Fibroblast of pulmonary artery (primary cell): ENCODE results near the gene NCK2.

ENCODE experiments used
- DNase-seq: peaks from one replicate; pipeline ENCODE4 v3.0.0-alpha.2; 2010; ENCODE audit warnings: low read depth
- H3K4me3 ChIP-seq: replicated peaks from 2 replicates; pipeline ENCODE4 v1.5.1; 2011; ENCODE audit warnings: low read depth, mild to moderate bottlenecking, control low read depth, low read length, moderate library complexity
- TF ChIP-seq, protein P1 (sequence below): IDR thresholded peaks from 2 replicates; pipeline ENCODE4 v1.5.1; 2011; ENCODE audit warnings: mild to moderate bottlenecking, control low read depth, low read length, inconsistent platforms; ENCODE audit errors: missing control alignments

Gene NCK2

DNA sequence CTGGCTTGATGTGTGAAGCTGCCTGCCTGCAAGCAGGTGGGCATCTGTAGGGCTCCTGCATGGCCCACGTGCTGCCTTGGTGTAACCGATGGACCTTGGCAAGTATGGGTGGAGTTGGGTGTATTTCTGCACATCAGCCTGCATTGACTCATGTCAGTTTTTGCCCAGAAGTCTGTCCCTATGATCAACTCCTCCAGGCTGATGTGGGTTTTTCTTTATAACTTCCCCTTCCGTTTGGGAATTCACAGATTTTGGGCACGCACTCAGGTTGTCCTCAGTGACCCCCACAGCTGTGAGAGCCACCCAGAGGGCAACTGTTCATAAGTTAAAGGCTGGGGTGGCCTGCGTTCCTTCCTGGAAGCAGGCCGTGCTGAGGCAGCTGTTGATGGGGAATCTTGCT is 123.3 kb downstream of the NCK2 start:
- DNase-seq: no peak
- H3K4me3 ChIP-seq: no peak overlapping the region
- TF ChIP-seq, protein P1, sequence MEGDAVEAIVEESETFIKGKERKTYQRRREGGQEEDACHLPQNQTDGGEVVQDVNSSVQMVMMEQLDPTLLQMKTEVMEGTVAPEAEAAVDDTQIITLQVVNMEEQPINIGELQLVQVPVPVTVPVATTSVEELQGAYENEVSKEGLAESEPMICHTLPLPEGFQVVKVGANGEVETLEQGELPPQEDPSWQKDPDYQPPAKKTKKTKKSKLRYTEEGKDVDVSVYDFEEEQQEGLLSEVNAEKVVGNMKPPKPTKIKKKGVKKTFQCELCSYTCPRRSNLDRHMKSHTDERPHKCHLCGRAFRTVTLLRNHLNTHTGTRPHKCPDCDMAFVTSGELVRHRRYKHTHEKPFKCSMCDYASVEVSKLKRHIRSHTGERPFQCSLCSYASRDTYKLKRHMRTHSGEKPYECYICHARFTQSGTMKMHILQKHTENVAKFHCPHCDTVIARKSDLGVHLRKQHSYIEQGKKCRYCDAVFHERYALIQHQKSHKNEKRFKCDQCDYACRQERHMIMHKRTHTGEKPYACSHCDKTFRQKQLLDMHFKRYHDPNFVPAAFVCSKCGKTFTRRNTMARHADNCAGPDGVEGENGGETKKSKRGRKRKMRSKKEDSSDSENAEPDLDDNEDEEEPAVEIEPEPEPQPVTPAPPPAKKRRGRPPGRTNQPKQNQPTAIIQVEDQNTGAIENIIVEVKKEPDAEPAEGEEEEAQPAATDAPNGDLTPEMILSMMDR: no peak

DNA sequence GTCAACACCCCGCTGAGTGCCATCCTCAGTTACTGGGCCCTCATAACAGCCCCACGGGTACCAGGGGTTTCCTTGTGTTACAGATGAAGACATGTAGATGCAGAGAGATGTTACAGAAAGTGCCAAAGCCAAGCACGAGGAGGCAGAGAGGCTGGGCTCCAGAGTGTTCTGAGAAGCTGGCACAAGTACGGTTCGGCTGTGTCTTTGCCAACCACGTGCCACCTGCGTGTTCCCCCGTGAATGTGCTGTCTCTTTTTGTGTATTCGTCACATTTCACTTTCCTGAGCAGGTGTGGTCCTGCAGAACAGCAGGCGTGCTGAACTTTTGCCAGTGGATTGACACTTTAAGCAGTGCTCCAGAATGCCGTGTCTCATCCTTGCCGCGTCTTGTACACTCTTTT is 124.6 kb downstream of the NCK2 start:
- TF ChIP-seq, protein P1: no peak
- H3K4me3 ChIP-seq: no peak overlapping the region
- no peak for DNase-seq

DNA sequence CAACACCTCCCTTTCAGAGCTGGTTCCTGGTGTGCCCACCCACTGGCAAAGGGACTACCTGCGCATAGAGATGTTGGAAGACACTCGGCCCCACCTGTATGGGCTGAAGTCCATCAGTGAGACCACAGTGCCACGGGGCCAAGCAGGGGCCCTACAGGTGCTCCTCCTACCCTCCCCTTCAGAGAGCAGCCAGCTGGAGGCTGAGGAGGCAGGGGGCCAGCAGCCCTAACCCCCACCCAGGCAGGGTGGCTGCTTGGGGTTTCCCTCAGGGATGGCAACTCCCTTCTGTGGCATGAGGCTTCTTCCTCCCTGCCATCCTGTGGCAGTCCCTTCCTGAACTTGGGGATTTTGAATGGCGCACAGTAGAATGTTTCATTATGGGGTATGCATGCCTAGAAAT is 125.3 kb downstream of the NCK2 start:
- DNase-seq: no peak
- TF ChIP-seq, protein P1: no peak
- H3K4me3 ChIP-seq: no peak overlapping the region

DNA sequence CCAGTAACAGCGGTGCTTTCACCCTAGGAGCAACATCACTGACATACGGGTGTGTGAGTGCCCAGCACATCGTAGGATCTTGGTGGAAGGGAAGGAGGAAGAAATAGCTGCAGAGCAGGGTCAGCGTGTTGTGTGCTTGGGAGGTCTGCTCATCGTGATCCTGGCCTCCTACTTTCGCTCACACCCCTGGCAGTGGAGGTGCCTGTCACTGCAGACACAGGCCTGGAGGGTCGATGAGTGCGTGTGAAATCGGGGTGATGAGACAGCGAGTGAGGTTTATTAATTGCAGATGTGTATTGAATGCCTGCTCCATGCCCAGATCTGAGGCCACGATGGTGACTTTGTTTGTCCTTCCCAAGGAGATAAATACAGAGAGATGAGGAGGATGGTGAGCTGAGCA is 126.1 kb downstream of the NCK2 start:
- TF ChIP-seq, protein P1: no peak
- no peak for DNase-seq
- H3K4me3 ChIP-seq: no peak overlapping the region

DNA sequence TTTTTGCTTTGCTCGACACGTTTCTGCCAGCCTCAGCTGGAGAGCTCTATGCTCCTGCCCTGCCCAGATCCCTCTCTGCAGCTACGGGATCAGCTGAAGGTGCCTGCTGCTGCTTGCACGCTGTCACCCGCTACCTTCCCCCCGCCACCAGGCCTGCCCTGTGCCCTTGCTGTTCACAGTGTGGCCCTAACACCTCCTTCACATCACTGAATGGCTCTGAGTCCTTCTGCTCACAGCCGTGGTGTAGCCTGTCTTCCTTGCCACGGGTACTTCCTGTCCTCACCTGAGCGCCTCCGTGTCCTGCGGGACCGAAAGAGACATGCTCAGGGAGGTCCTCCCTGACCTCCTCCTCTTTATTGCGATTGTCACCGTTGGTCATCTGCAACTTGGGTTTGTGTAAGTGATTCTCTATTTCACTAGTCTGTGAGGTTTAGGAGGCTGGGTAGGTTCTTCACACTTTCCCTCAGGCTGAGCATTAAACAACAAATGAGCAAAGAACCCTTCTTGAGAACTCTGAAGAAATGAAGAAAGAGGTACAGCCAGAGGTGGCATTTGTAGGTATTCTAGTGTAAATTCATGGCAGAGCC is 127.5 kb downstream of the NCK2 start:
- H3K4me3 ChIP-seq: no peak overlapping the region
- DNase-seq: no peak
- TF ChIP-seq, protein P1: no peak

DNA sequence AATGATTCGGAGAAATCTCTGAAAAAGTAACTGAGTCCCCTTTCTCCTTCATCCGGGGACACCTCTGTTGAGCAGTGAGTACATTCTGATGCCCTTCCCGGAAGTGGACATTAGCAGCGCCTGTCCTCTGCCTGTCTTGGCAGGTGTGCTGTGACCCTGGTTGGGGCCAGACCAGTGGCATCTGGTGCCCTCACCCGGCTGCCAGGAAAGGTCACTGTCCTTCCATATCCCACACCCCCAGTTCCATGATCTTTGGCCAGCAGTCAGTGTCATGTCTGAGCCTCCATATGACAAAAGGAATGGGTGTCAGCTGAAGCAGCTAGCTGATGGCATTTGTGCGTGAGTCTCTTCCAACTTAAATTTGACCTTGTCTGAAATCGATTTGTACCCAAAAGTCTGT is 128.1 kb downstream of the NCK2 start:
- DNase-seq: no peak
- no peak overlapping the region for H3K4me3 ChIP-seq
- TF ChIP-seq, protein P1: no peak

DNA sequence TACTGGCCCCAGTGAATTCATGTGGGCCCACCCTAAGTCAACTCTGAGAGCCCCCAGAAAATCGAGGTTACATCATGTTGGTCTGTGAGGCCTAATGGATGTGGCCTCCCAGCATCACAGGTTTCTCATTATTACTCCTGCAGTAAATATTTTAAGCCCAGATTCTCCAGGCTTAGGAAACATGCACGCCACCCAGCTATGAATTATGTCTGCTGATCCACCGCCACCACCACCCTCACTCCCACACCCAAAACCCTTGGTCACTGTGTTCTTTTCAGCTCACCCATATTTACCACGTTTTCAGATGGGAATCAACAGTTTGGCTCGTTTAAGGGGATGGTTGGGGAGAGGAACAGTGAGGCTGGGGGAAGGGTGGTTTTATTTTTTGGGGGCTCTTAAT is 128.6 kb downstream of the NCK2 start:
- TF ChIP-seq, protein P1: no peak
- no peak for DNase-seq
- H3K4me3 ChIP-seq: no peak overlapping the region
